ENCODE results near the gene MYO18B. TPM values are rescaled to one million over a fixed set of nuclear protein-coding genes. Genes with fewer than 3 reads are reported as not detected.
A peak's percentile ranks its signal among the peaks of the same experiment; 100 is the strongest.

MYO18B gene
- polyA plus RNA-seq, 6 donors from 2014 or later: not detected

- Mint-ChIP-seq H3K4me3 (no peak overlapping the region), H3K9me3 (peaks cover 0 to 12% (median 7%) of the 10 kb centered on the region in 7 donors)
- ATAC-seq (ENCODE audit: low read depth in 2 of 2): no peak
Observed at GRCh38 chr22:25902402-25902801, 160.4 kb downstream of the MYO18B start.

GRCh38 chr22:25903294-25903693 lies 161.3 kb downstream of the MYO18B start:
- Mint-ChIP-seq H3K4me1 (no peaks in the 10 kb centered on the region), H3K4me3 (no peak overlapping the region), H3K9me3 (peaks cover 0 to 15% (median 7%) of the 10 kb centered on the region in 7 donors)

More at GRCh38 chr22:25902402-25902801, 160.4 kb downstream of the MYO18B start:
- no peak overlapping the region for H3K27ac Mint-ChIP-seq
- peaks cover 12 to 28% (median 22%) of the 10 kb centered on the region in 3 donors for H3K27me3 Mint-ChIP-seq
- DNase-seq: no peak
- H3K4me1 Mint-ChIP-seq: no peaks in the 10 kb centered on the region
- no peaks in the 10 kb centered on the region for H3K36me3 Mint-ChIP-seq

GRCh38 chr22:25908212-25908611 lies 166.2 kb downstream of the MYO18B start:
- ATAC-seq (ENCODE audit: low read depth in 2 of 2): no peak
- peaks cover 19 to 50% (median 21%) of the 10 kb centered on the region in 3 donors for H3K27me3 Mint-ChIP-seq
- DNase-seq: no peak
- H3K36me3 Mint-ChIP-seq: no peaks in the 10 kb centered on the region
- no peak overlapping the region for H3K4me3 Mint-ChIP-seq
- H3K9me3 Mint-ChIP-seq: peaks cover 0 to 15% (median 7%) of the 10 kb centered on the region in 7 donors
- no peak overlapping the region for H3K27ac Mint-ChIP-seq
- no peaks in the 10 kb centered on the region for H3K4me1 Mint-ChIP-seq

More at GRCh38 chr22:25903294-25903693, 161.3 kb downstream of the MYO18B start:
- no peak for DNase-seq
- Mint-ChIP-seq H3K36me3 (no peaks in the 10 kb centered on the region), H3K27me3 (peaks cover 12 to 30% (median 28%) of the 10 kb centered on the region in 3 donors), H3K27ac (no peak overlapping the region)
- no peak for ATAC-seq (ENCODE audit: low read depth in 2 of 2)

GRCh38 chr22:25908755-25909154 lies 166.8 kb downstream of the MYO18B start:
- H3K9me3 Mint-ChIP-seq: peaks cover 0 to 15% (median 7%) of the 10 kb centered on the region in 7 donors
- H3K4me3 Mint-ChIP-seq: no peak overlapping the region
- DNase-seq (no peak), ATAC-seq (ENCODE audit: low read depth in 2 of 2) (no peak)
- no peaks in the 10 kb centered on the region for H3K36me3 Mint-ChIP-seq
- no peaks in the 10 kb centered on the region for H3K4me1 Mint-ChIP-seq
- H3K27ac Mint-ChIP-seq: no peak overlapping the region
- H3K27me3 Mint-ChIP-seq: peaks cover 17 to 49% (median 18%) of the 10 kb centered on the region in 3 donors

- DNase-seq (no peak), ATAC-seq (ENCODE audit: low read depth in 2 of 2) (no peak)
- Mint-ChIP-seq H3K36me3 (no peaks in the 10 kb centered on the region), H3K27ac (no peak overlapping the region), H3K4me3 (no peak overlapping the region), H3K9me3 (peaks cover 0 to 15% (median 7%) of the 10 kb centered on the region in 7 donors), H3K4me1 (no peaks in the 10 kb centered on the region), H3K27me3 (peaks cover 12 to 42% (median 18%) of the 10 kb centered on the region in 3 donors)
Observed at GRCh38 chr22:25909614-25910387, 167.8 kb downstream of the MYO18B start.

- peaks cover 7 to 41% (median 18%) of the 10 kb centered on the region in 3 donors for H3K27me3 Mint-ChIP-seq
- H3K4me1 Mint-ChIP-seq: no peaks in the 10 kb centered on the region
- ATAC-seq (ENCODE audit: low read depth in 2 of 2): no peak
- peak overlapping the region in 1 of 6 donors; percentile 8 for H3K27ac Mint-ChIP-seq
- no peak for DNase-seq
- H3K9me3 Mint-ChIP-seq: peaks cover 0 to 10% (median 5%) of the 10 kb centered on the region in 7 donors
- no peak overlapping the region for H3K4me3 Mint-ChIP-seq
- no peaks in the 10 kb centered on the region for H3K36me3 Mint-ChIP-seq
Observed at GRCh38 chr22:25911243-25911972, 169.4 kb downstream of the MYO18B start.

- no peaks in the 10 kb centered on the region for H3K4me1 Mint-ChIP-seq
- H3K27ac Mint-ChIP-seq: no peak overlapping the region
- H3K4me3 Mint-ChIP-seq: no peak overlapping the region
- H3K9me3 Mint-ChIP-seq: peaks cover 0 to 14% (median 6%) of the 10 kb centered on the region in 7 donors
- H3K36me3 Mint-ChIP-seq: no peaks in the 10 kb centered on the region
- DNase-seq (no peak), ATAC-seq (ENCODE audit: low read depth in 2 of 2) (no peak)
- peaks cover 19 to 69% (median 40%) of the 10 kb centered on the region in 3 donors for H3K27me3 Mint-ChIP-seq
Observed at GRCh38 chr22:25919452-25919851, 177.5 kb downstream of the MYO18B start.

- no peak for ATAC-seq (ENCODE audit: low read depth in 2 of 2)
Observed at GRCh38 chr22:25922141-25922540, 180.2 kb downstream of the MYO18B start.

GRCh38 chr22:25923914-25924313 lies 181.9 kb downstream of the MYO18B start:
- H3K4me1 Mint-ChIP-seq: no peaks in the 10 kb centered on the region
- no peak overlapping the region for H3K27ac Mint-ChIP-seq
- peaks cover 5 to 17% (median 13%) of the 10 kb centered on the region in 7 donors for H3K9me3 Mint-ChIP-seq
- ATAC-seq (ENCODE audit: low read depth in 2 of 2) (no peak), DNase-seq (no peak)
- no peak overlapping the region for H3K4me3 Mint-ChIP-seq
- no peaks in the 10 kb centered on the region for H3K36me3 Mint-ChIP-seq
- H3K27me3 Mint-ChIP-seq: peaks cover 20 to 65% (median 45%) of the 10 kb centered on the region in 3 donors

More at GRCh38 chr22:25922141-25922540, 180.2 kb downstream of the MYO18B start:
- H3K36me3 Mint-ChIP-seq: no peaks in the 10 kb centered on the region
- no peaks in the 10 kb centered on the region for H3K4me1 Mint-ChIP-seq
- no peak overlapping the region for H3K27ac Mint-ChIP-seq
- H3K9me3 Mint-ChIP-seq: peaks cover 0 to 13% (median 6%) of the 10 kb centered on the region in 7 donors
- no peak for DNase-seq
- peaks cover 21 to 63% (median 45%) of the 10 kb centered on the region in 3 donors for H3K27me3 Mint-ChIP-seq
- H3K4me3 Mint-ChIP-seq: no peak overlapping the region

GRCh38 chr22:25928038-25928437 lies 186.1 kb downstream of the MYO18B start:
- no peak for ATAC-seq (ENCODE audit: low read depth in 2 of 2)
- Mint-ChIP-seq H3K36me3 (no peaks in the 10 kb centered on the region), H3K27ac (no peak overlapping the region), H3K9me3 (peaks cover 5 to 22% (median 14%) of the 10 kb centered on the region in 7 donors), H3K27me3 (peaks cover 29 to 41% (median 30%) of the 10 kb centered on the region in 3 donors), H3K4me3 (no peak overlapping the region), H3K4me1 (no peaks in the 10 kb centered on the region)
- no peak for DNase-seq

- peaks cover 5 to 32% (median 16%) of the 10 kb centered on the region in 7 donors for H3K9me3 Mint-ChIP-seq
- no peak overlapping the region for H3K27ac Mint-ChIP-seq
- DNase-seq: no peak
- H3K27me3 Mint-ChIP-seq: peaks cover 21 to 41% (median 28%) of the 10 kb centered on the region in 3 donors
- no peaks in the 10 kb centered on the region for H3K36me3 Mint-ChIP-seq
- ATAC-seq (ENCODE audit: low read depth in 2 of 2): no peak
- no peak overlapping the region for H3K4me3 Mint-ChIP-seq
- no peaks in the 10 kb centered on the region for H3K4me1 Mint-ChIP-seq
Observed at GRCh38 chr22:25929321-25929878, 187.4 kb downstream of the MYO18B start.

GRCh38 chr22:25930083-25930482 lies 188.1 kb downstream of the MYO18B start:
- ATAC-seq (ENCODE audit: low read depth in 2 of 2) (no peak), DNase-seq (no peak)
- Mint-ChIP-seq H3K9me3 (peaks cover 5 to 35% (median 16%) of the 10 kb centered on the region in 7 donors), H3K27ac (no peak overlapping the region), H3K27me3 (peaks cover 22 to 41% (median 30%) of the 10 kb centered on the region in 3 donors), H3K4me1 (no peaks in the 10 kb centered on the region), H3K36me3 (no peaks in the 10 kb centered on the region), H3K4me3 (no peak overlapping the region)

GRCh38 chr22:25930788-25931310 lies 188.9 kb downstream of the MYO18B start:
- Mint-ChIP-seq H3K4me3 (no peak overlapping the region), H3K27me3 (peaks cover 30 to 49% (median 34%) of the 10 kb centered on the region in 3 donors), H3K27ac (peak overlapping the region in 1 of 6 donors; percentile 39), H3K9me3 (peaks cover 5 to 39% (median 20%) of the 10 kb centered on the region in 7 donors), H3K4me1 (no peaks in the 10 kb centered on the region), H3K36me3 (peaks cover 0 to 3% of the 10 kb centered on the region in 2 donors)
- ATAC-seq (ENCODE audit: low read depth in 2 of 2): no peak
- DNase-seq: no peak
